Vagina (tissue), 2 donors: ENCODE results near the gene CLEC16A. TPM values are rescaled to one million over a fixed set of nuclear protein-coding genes. Genes with fewer than 3 reads are reported as not detected.

ENCODE experiments used
- DNase-seq, 2 donors: peaks; one replicate each; pipeline ENCODE4 v3.0.0-alpha.2; 2017; ENCODE audit errors: extremely low spot score in 2 of 2
- H3K27ac ChIP-seq: fragments of 200-600 bp; sonication (generic); one replicate; pipeline ENCODE4 v1.5.1; 2019
- H3K27me3 ChIP-seq: fragments of 200-600 bp; sonication (generic); one replicate; pipeline ENCODE4 v1.5.1; 2019
- H3K36me3 ChIP-seq, 2 donors: fragments of 200-600 bp; sonication (generic); one replicate each; pipeline ENCODE4 v1.5.1; 2017 to 2019
- H3K4me1 ChIP-seq: fragments of 200-600 bp; sonication (generic); one replicate; pipeline ENCODE4 v1.5.1; 2019
- H3K4me3 ChIP-seq, 2 donors: fragments of 200-600 bp; sonication (generic); 1 replicate in 1 of 2; 2 replicates in 1 of 2; pipeline ENCODE4 v1.5.1; 2016 to 2019
- H3K9me3 ChIP-seq: fragments of 200-600 bp; sonication (generic); one replicate; pipeline ENCODE4 v1.5.1; 2019
- POLR2A ChIP-seq, 2 donors: fragments of 450-650 bp; IDR thresholded peaks; one replicate each; pipeline ENCODE4 v1.6.1; 2017; ENCODE audit warnings: antibody characterized with exemption in 2 of 2, mild to moderate bottlenecking in 2 of 2, moderate library complexity in 2 of 2
- POLR2AphosphoS5 ChIP-seq, 2 donors: sonication (generic); formaldehyde crosslinking; IDR thresholded peaks; one replicate each; pipeline ENCODE4 v1.9.0; 2017; ENCODE audit warnings: antibody characterized with exemption in 2 of 2, mild to moderate bottlenecking in 2 of 2, low read depth in 1 of 2; ENCODE audit not compliant: insufficient read depth in 1 of 2
- intact Hi-C: fragments of 100-400 bp; cut with DNase I; formaldehyde crosslinking; loops from one replicate; pipeline ENCODE4 v1.15.1; 2023
- total RNA-seq: library from RNA; depleted of rRNA; stranded (reverse); fragments of >200 nt; gene quantifications from one replicate; pipeline ENCODE4 v1.2.3, GENCODE V29; 2016
- TF ChIP-seq, protein P1 (sequence below), 3 experiments: fragments of 450-650 bp in 2 of 3; fragments of 200-600 bp in 1 of 3; sonication (generic) in 1 of 3; IDR thresholded peaks; one replicate each; pipeline ENCODE4 v1.5.1; 2017 to 2019; ENCODE audit warnings: antibody characterized with exemption in 3 of 3, mild to moderate bottlenecking in 2 of 3, moderate library complexity in 2 of 3

CLEC16A gene
- total RNA-seq, 1 donor from 2014 or later: 21.6 TPM

DNA sequence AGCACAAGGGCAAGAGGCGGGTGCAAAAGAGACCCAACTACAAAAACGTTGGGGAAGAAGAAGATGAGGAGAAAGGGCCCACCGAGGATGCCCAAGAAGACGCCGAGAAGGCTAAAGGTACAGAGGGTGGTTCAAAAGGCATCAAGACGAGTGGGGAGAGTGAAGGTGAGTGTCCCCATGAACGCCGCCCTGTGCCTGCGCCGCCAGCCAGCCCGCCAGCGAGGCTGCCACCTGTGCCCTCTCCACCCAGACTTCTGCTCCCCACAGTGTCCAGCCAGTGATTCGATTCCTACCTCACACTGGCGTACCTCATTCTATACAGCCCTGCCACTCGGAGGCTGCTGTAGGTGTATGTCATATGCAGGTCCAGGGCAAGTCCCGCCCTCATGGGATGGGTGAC, 58.8 kb downstream of the CLEC16A start:
- H3K36me3 ChIP-seq: no peaks in the 10 kb centered on the region
- TF ChIP-seq, protein P1, sequence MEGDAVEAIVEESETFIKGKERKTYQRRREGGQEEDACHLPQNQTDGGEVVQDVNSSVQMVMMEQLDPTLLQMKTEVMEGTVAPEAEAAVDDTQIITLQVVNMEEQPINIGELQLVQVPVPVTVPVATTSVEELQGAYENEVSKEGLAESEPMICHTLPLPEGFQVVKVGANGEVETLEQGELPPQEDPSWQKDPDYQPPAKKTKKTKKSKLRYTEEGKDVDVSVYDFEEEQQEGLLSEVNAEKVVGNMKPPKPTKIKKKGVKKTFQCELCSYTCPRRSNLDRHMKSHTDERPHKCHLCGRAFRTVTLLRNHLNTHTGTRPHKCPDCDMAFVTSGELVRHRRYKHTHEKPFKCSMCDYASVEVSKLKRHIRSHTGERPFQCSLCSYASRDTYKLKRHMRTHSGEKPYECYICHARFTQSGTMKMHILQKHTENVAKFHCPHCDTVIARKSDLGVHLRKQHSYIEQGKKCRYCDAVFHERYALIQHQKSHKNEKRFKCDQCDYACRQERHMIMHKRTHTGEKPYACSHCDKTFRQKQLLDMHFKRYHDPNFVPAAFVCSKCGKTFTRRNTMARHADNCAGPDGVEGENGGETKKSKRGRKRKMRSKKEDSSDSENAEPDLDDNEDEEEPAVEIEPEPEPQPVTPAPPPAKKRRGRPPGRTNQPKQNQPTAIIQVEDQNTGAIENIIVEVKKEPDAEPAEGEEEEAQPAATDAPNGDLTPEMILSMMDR (IDR thresholded peaks at IDR 0.05): no peak
- DNase-seq: no peak

DNA sequence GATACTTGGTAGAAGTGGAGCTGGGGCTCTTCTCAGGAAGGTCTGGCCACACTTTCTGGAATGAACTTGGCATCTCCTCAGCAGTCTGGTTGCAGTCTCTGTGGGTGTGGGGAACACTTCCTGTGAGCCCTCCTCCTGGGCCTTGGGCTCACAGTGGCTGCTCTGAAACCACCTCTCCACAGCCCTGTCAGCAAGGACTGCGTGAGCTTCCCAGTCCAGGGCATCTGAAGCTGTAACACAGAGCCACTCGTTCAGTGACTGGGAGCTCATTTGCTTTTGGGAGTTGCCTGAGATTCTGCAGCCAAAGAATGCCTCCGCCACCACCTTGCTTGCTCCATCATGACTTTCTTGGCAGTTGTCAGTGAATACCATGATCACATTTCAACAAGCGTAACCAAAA, 60.0 kb downstream of the CLEC16A start:
- Histone ChIP-seq H3K27ac (no peak overlapping the region), H3K27me3 (no peaks in the 10 kb centered on the region), H3K9me3 (no peaks in the 10 kb centered on the region), H3K4me1 (peaks cover 11% of the 10 kb centered on the region), H3K4me3 (no peak overlapping the region), H3K36me3 (no peaks in the 10 kb centered on the region)
- DNase-seq: no peak
- intact Hi-C loops: no loop called here
- TF ChIP-seq POLR2A (IDR thresholded peaks at IDR 0.05) (no peak), POLR2AphosphoS5 (IDR thresholded peaks at IDR 0.05; ENCODE audit: insufficient read depth in 1 of 2, low read depth in 1 of 2) (no peak)
- TF ChIP-seq, protein P1 (IDR thresholded peaks at IDR 0.05): no peak

More for the DNA sequence above, 58.8 kb downstream of the CLEC16A start:
- H3K4me1 ChIP-seq: peaks cover 11% of the 10 kb centered on the region
- intact Hi-C loops: no loop called here
- H3K27ac ChIP-seq: no peak overlapping the region
- no peaks in the 10 kb centered on the region for H3K9me3 ChIP-seq
- H3K4me3 ChIP-seq: no peak overlapping the region
- H3K27me3 ChIP-seq: no peaks in the 10 kb centered on the region

DNA sequence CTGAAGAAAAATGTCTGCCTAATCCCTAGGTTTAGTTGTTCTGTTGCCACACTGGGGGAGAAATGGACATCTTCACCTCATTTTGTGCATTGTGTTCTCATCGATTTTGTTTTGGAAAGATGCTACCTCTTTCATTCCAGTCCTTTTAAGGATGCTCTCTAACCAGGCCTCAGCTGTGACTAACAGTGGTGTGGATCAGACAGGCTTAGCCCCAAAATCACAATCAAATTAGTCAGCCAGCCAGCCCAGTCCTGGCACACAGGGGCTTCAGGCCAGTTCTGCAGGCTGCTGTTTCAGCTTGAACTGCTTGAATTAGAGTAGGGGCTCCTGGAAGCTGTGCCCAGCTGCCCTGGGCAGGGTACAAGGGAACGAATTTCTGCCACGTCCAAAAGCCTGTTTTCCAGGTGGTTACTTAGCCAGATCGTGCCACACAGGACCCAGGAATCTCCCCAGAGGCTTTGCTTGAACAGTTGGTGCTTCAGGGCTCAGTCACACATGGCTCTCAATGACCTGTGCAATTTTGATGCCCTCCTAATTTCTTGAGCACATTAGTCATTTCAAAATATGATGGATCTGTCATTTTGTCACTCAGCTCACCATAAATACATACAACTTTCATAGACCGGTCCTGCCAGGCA, 60.7 kb downstream of the CLEC16A start:
- no peak overlapping the region for H3K27ac ChIP-seq
- H3K4me3 ChIP-seq: no peak overlapping the region
- TF ChIP-seq POLR2AphosphoS5 (IDR thresholded peaks at IDR 0.05; ENCODE audit: insufficient read depth in 1 of 2, low read depth in 1 of 2) (no peak), POLR2A (IDR thresholded peaks at IDR 0.05) (no peak)
- TF ChIP-seq, protein P1 (IDR thresholded peaks at IDR 0.05): no peak
- H3K4me1 ChIP-seq: peaks cover 11% of the 10 kb centered on the region
- no peaks in the 10 kb centered on the region for H3K36me3 ChIP-seq
- intact Hi-C loops: no loop called here
- H3K27me3 ChIP-seq: no peaks in the 10 kb centered on the region
- no peak for DNase-seq
- no peaks in the 10 kb centered on the region for H3K9me3 ChIP-seq

DNA sequence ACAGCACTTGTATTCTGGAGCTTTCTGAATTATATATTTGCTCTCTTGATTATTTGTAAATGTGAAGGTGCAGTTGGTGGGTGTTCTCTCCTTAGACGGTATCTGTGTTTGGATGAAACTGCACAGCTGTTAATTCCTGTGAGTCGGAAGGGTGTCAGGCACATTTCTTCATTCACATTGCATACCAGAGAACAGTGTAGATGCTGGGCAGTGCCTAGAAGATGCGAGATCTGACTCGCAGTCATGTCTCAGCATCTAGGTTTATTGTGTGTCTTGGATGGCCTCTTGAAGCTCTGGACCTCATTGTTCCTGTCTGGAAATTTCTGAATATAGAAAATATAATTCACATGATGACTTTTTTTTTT, 61.2 kb downstream of the CLEC16A start:
- DNase-seq: no peak
- H3K9me3 ChIP-seq: no peaks in the 10 kb centered on the region
- intact Hi-C loops: no loop called here
- peaks cover 11% of the 10 kb centered on the region for H3K4me1 ChIP-seq
- no peak overlapping the region for H3K4me3 ChIP-seq
- H3K36me3 ChIP-seq: no peaks in the 10 kb centered on the region
- no peak overlapping the region for H3K27ac ChIP-seq
- TF ChIP-seq, protein P1 (IDR thresholded peaks at IDR 0.05): no peak
- TF ChIP-seq POLR2A (IDR thresholded peaks at IDR 0.05) (no peak), POLR2AphosphoS5 (IDR thresholded peaks at IDR 0.05; ENCODE audit: insufficient read depth in 1 of 2, low read depth in 1 of 2) (no peak)
- no peaks in the 10 kb centered on the region for H3K27me3 ChIP-seq

DNA sequence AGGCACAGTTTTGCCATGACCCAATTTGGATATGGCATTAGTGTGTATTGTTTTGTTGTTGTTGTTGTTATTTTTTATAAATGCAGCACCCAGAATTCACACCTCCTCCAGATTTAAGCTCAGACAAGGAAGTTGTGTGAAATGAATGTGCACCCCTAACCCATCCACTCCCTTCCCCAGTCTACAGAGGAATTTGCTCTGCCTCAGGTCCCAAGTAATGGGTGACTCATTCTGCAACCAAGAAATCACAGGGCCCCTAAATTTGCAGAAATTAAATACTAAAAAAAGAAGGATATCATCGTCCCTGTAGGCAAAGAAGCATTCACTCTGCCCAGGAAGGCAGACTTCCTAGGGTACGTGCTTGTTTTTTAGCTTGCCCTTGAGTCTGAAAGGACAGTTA, 62.3 kb downstream of the CLEC16A start:
- DNase-seq: no peak
- intact Hi-C loops: no loop called here
- H3K27me3 ChIP-seq: no peaks in the 10 kb centered on the region
- H3K36me3 ChIP-seq: no peaks in the 10 kb centered on the region
- TF ChIP-seq, protein P1 (IDR thresholded peaks at IDR 0.05): no peak
- no peaks in the 10 kb centered on the region for H3K9me3 ChIP-seq
- H3K4me3 ChIP-seq: no peak overlapping the region
- no peak overlapping the region for H3K27ac ChIP-seq
- peaks cover 22% of the 10 kb centered on the region for H3K4me1 ChIP-seq
